Astrocyte of the spinal cord (primary cell): Measurements from ENCODE around the gene ASTN2.

Experiments
- DNase-seq: peaks from one replicate; pipeline ENCODE4 v3.0.0; 2011; ENCODE audit warnings: low read depth, low spot score
- H3K4me3 ChIP-seq: 2 replicates; pipeline ENCODE4 v1.5.1; 2011; ENCODE audit warnings: low read depth, mild to moderate bottlenecking, low read length, moderate library complexity
- CTCF ChIP-seq: IDR thresholded peaks from 2 replicates; pipeline ENCODE4 v1.5.1; 2012; ENCODE audit warnings: low read depth, mild to moderate bottlenecking, low read length, inconsistent platforms
- in situ Hi-C: cut with HindIII; loops from 2 replicates; pipeline ENCODE4 v1.10.0; 2017; ENCODE audit warnings: low sequenced_read_pairs

Gene ASTN2

GRCh38 chr9:117290856-117291622 lies 123.8 kb downstream of the ASTN2 start:
- H3K4me3 ChIP-seq, result no peak overlapping the region
- DNase-seq, result no peak
- in situ Hi-C loops, result no loop called here
- no peak for TF ChIP-seq CTCF

- in situ Hi-C loops, result no loop called here
- H3K4me3 ChIP-seq, result no peak overlapping the region
- DNase-seq, result no peak
- TF ChIP-seq CTCF, result no peak
Observed at GRCh38 chr9:117290306-117290840, 124.5 kb downstream of the ASTN2 start.

- no peak overlapping the region for H3K4me3 ChIP-seq
- in situ Hi-C loops, result no loop called here
- no peak for DNase-seq
- TF ChIP-seq CTCF, result no peak
Observed at GRCh38 chr9:117286245-117286644, 128.6 kb downstream of the ASTN2 start.

- in situ Hi-C loops, result no loop called here
- TF ChIP-seq CTCF, result no peak
- no peak overlapping the region for H3K4me3 ChIP-seq
- DNase-seq, result no peak
Observed at GRCh38 chr9:117284414-117284813, 130.4 kb downstream of the ASTN2 start.

GRCh38 chr9:117282541-117282940 lies 132.3 kb downstream of the ASTN2 start:
- no peak overlapping the region for H3K4me3 ChIP-seq
- no peak for TF ChIP-seq CTCF
- no peak for DNase-seq
- in situ Hi-C loops, result no loop called here

- TF ChIP-seq CTCF, result no peak
- in situ Hi-C loops, result no loop called here
- H3K4me3 ChIP-seq, result no peak overlapping the region
- no peak for DNase-seq
Observed at GRCh38 chr9:117278471-117279035, 136.3 kb downstream of the ASTN2 start.
